IPS DF 4.7 (cell line): Measurements from ENCODE around the gene MIA.
"Not testable (repeated sequence)": the region's sequence is repeated elsewhere in the genome, so short reads cannot be mapped to it uniquely, and the experiment has no call there.

Source experiments
- DNase-seq: peaks from one replicate; pipeline ENCODE4 v3.0.0-alpha.2; 2013; ENCODE audit warnings: low spot score; ENCODE audit errors: extremely low read depth

The MIA gene

DNA sequence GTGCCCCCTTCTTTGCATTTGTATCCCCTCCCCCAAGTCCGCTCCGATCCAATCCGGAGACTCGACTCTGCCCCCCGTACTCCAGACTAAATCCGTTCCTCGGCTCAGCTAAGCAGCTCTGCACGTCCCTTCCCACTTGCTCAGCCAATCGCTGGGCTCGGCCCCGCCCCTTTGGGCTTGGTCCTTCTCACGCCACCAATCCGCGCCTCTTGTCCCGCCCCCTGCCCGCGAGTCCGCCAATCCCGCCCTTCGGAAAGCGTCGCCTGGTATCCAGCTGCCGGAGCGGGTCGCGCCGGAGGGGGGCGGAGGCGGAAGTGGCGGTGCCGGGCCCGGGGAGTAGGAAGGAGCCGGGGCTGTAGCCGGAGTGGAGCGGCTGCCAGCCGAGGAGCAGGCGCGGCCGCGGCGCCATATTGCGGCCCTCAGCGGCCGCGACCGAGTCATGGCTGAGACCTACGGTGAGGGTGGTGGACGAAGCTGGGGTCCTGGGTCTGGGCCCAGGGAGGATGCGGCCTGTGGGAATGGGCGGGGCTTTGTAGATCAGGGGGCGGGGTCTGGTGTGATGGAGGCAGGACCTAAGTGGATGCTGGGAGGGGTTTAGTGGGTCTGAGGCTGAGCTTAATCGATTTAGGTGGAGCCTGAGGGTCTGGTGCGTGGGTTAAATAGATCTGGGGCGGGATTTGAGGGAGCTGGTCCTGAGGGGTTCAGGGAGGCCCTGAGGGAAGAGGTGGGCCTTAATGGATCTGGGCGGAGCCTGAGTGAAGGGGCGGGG lies 2.8 kb downstream of the MIA start, which contains the start of gene RAB4B:
Gene RAB4B, plus strand, starts transcription at position 311 of the 769 bp plus-strand sequence. Its CDS starts 129 bp downstream, at position 440.
- DNase-seq, result peak; percentile 98

DNA sequence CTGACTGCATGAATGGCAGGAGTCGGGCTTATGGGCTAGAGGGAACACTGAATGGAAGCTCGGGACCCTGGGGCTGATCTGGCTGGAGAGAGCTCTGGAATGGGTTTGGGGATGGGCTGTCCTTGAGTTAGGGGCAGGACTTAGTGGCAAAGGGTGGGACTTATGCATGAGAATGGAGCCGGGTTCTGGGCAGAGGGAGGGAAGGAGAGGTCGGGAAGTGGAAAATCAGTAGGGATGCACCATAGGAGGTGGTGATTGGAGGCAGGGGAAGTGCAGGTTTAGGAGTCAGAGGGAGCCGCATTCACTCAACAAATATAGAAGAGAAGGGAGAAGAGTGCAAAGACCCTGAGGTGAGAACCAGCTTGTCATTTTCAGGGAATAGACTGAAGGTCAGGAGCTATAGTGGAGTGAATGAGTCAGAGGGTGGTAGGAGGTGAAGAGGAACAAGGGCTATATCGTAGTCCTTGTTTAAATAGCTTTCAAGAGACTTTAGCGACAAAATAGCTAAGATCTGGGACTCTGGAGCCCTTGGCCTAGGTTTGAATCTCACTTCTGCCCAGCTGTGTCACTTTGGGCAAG lies 3.5 kb downstream of the MIA start:
- peak; percentile 94 for DNase-seq

DNA sequence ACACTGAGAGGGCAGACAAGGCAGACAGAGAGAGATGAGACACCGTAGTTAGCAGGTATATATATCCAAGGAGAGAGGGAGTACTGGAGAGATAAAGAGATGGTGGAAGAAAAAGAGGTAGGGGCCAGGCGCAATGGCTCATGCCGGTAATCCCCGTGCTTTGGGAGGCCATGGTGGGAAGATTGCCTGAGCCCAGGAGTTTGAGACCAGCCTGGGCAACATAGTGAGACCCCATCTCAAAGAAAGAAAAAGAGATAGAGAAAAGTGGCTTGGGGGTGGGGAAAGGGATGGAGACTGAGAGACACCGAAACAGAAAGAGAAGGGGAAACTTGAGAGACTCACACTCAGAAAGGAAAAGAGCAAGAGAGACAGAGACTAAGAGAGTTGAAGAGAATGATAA lies 5.3 kb downstream of the MIA start:
- no peak for DNase-seq

DNA sequence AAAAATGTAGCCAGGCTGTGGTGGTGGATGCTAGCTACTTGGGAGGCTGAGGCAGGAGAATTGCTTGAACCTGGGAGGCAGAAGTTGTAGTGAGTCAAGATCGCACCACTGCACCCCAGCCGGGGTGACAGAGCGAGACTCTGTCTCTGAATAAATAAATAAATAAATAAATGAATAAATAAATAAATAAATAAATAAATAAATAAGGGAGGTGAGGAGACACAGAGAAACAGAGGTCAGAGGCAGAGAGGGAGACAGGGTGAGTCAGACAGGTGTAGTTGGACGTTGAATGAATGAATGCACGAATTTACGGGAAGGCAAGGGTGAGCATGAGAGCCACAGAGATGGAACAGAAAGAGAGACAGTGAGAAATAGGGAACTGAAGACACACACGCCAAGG lies 5.8 kb downstream of the MIA start:
- no peak for DNase-seq

DNA sequence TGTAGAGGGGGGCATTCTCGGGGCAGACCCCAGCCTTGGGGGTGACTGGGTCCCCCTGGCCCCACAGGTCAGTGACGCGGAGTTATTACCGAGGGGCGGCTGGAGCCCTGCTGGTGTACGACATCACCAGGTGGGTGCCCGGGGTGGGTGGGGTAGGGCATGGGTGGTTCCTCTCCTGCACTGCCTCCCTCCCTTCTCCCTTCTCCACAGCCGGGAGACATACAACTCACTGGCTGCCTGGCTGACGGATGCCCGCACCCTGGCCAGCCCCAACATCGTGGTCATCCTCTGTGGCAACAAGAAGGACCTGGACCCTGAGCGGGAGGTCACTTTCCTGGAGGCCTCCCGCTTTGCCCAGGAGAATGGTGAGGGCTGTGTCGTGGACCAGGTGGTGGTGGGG lies 8.4 kb downstream of the MIA start:
- DNase-seq, result no peak

DNA sequence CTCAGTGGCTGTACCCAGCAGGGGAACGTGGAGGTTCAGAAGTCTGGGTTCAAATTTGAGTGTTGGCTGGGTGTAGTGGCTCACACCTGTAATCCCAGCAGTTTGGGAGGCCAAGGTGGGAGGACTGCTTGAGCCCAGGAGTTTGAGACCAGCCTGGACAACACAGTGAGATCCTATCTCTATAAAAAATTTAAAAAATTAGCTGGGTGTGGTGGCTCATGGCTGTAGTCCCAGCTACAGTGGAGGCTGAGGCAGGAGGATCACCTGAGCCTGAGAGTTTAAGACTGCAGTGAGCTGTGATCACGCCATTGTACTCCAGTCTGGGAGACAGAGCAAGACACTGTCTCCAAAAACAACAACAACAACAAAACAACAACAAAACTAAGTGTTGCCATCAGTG lies 8.8 kb downstream of the MIA start:
- DNase-seq, result not testable (repeated sequence)

DNA sequence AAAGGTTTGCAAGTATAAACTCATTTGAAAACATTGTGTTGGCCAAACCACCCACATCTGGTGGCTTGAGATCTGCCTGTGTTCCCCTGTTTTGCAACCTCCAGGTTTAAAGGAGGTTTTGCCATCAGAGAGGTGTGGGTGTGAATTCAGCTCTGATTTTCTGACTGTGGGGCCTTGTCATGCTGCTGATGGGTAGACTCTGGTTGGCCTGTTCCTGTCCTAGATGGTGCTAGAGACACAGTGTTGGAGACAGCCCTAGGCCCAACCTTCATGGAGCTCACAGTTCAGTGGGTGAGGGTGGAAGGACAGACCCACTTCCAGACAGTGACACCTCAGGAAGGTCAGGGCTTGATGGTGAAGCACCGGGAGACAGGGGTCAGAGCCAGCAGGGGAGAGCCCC lies 10.2 kb downstream of the MIA start:
- no peak for DNase-seq

DNA sequence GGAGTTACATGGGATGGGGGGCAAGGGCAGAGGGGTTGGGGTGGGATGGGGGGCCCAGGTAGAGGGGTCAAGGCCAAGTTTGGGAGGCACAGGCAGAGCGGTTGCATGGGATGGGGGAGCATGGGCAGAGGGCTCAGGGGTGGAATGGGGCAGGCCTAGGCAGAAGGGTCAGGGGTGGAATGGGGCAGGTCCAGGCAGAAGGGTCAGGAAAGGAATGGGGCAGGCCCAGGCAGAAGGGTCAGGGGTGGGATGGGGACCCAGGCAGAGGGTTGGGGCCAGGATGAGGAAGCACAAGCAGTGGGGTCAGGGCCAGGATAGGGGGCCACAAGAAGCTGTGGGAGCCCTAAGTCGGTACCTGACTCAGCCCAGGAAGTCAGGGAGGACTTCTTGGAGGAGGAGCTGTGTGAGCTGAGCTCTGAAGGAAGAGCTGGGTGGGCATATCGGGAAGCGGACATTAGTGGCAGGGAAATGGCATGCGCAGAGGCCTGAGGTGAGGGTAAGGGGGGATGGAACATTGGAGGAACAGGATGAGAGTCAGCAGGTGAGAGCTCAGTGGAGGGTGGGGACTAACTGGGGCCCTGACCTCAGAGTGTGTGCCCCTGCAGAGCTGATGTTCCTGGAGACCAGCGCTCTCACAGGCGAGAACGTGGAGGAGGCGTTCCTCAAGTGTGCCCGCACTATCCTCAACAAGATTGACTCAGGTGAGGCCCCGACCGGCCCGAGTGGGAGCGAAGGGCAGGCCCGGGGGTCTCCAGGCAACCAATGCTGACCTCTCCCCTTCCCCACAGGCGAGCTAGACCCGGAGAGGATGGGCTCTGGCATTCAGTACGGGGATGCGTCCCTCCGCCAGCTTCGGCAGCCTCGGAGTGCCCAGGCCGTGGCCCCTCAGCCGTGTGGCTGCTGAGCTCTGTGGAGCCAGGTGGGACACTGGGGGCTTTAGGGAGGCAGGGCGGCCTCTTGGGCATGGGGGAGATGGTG lies 11.0 kb downstream of the MIA start:
- no peak for DNase-seq

DNA sequence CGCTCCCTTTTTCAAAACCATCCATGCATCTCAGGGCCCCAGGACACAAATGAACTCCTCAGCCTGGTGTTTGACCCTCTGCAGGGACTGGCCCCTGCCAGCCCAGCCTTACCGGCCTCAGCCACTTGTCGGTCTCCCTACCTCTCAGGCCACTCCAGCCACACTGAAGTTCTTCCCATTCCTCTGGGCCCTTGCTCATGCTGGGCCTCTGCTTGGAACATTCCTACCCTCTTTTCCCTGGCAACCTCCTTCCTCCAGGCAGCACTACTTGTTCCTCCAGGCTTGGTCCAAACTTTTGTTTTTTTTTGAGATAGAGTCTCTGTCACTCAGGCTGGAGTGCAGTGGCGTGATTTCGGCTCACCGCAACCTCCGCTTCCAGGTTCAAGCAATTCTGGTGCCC lies 16.0 kb downstream of the MIA start:
- no peak for DNase-seq

DNA sequence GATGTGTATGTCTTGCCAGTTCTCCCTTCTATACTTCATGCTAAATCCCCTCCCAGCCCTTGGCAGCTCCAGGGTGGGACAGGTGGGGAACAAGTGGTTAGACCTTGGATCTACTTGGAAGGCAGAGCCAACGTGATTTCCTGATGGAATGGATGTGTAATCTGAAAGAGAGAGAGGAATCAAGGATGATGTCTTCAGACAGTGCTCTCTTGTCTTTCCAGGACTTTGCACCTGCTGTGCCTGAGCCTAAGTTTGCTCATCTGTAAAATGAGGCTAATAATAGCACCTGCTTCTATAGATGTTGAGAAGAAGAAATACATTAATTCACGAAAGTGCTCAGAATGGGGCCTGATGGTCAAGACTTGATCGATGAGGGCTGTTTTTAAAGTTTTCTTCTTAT lies 16.7 kb downstream of the MIA start:
- no peak for DNase-seq

DNA sequence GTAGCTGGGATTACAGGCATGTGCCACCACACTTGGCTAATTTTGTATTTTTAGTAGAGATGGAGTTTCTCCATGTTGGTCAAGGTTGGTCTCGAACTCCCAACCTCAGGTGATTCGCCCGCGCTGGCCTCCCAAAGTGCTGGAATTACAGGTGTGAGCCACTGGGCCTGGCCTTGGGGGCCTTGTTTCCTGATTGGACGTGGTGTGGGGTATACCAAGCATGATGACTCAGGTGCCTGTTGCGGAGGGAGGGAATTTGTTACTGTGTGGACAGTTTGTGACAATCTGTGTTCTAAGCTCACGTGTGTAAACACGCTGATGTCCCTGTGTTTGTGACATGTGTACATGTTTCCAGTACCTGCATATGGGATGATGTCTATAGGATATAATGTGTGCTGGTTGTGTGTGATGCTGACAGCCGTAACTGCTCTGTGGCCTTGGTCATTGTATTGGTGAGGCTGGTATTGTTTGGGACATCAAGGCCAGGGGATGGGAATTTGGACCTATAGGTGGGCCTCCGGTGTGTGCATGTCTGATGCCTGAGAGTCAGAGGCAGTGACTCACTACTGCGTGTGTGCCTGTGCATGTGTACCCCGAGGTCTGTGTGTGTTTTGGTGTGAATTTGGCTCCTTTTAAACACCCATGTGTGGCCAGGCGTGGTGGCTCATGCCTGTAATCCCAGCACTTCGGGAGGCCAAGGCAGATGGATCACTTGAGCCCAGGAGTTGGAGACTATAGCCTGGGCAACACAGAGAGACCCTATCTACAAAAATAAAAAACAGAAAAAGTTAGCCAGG lies 22.0 kb downstream of the MIA start:
- no peak for DNase-seq

DNA sequence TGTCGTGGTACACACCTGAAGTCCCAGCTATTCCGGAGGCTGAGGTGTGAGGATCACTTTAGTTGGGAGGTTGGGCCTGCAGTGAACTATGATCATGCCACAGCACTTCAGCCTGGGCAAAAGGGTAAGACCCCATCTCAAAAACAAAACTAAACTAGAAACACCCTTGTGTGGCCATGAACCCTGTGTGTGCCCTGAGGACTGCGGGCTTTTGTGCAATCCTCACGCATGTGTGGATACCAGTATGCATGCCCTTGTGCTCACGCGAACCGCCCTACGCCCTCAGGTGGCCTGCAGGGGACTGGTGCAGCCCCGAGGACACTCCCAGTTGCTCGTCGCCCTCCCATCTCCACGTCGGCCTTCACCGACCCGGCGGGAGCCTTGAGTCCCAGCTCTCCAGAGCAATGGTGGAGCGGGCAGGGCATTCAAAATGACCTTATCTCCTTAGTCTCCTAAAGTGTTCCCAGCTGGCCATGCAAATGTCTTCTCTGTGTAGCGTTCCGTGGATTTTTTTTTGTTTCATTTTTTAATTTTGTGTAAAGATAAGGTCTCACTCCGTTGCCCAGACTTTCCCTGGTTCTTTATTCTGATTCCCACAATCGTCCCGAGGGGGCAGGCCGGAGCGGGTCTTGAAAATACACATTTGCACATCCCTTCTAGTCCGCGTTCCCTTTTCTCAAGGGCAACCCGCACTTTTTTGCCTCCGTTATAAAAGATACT lies 22.8 kb downstream of the MIA start:
- no peak for DNase-seq

DNA sequence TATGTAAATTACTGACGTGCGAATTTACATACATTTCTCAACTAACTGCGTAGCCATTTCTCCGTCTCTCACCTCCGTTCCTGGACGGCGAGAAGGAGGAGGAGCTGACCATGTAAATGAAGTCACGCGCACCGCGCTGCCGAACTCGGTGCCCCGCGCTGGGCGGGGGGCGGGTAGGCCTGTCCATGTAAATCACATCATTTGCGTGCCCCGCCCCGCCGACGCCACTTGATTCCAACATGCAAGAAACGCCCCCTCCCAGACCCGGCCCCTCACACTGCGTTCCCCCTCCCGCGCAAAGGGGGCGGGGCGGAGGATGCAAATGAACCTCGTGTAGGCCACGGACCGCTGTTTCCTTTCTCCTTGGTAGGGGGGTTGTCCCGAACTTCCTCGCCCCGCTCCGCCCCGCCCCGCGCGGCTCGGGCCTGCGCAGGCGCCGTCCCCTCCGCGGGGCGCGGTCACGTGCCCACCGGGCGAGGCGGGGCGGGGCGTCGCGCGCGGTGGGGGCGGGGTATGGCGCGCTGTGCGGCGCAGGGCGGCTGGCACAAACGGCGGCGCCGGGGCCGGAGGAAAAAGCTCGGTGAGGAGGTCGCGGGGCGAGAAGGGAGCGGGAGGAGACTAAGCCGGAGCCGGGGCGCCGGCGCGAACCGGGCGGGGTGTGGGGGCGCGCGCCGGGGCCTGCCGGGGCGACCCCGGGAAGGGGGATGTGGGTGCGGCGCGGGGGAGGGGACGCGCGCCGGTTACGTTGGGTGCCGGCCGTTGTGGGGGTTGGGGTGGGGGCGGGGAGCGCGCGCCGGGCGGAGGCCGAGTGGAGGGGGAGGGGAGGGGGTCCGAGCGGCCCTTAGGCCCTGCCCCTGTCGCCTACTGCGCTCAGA lies 23.6 kb downstream of the MIA start, which contains the start of gene EGLN2:
Gene EGLN2, plus strand, starts transcription at position 509 of the 875 bp plus-strand sequence. CDS start 1,382 bp downstream, outside the sequence.
- peak; percentile 93 for DNase-seq

DNA sequence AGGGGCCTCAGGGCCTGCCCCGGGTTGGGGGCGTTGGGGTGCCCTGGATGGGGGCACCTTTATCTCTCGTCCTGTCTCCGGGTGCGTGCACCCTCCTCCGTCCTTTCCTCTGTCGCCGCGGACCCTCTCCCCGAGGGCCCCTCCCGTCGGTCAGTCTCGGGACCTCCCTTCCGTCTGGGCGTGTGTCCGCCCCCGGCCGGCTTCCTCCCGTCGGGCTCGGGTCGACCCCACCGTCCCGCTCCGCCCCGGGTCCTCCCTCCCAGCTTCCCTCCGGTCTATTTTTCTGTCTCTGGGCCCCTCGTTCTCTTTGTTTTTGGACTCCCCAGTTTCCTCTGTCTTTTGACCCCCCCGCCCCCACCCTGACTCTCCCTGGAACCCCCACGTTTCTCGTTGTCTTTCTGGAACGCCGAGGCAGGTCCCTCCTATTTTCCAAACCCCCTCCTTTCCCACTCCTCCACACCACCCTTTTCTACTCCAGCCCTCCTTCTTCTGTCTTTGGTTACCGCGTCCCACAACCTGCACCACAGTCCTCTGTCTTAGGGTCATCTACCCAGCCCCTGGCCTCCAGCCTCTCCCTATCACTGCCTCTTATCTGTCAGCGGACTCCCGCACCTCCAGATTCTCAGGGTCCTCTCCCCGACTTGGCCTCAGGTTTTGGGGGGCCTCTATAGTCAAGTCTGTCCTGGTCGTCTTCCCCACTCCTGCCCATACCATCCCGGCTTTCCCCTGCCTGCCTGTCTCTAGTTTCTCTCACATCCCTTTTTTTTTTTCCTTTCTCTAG lies 24.4 kb downstream of the MIA start:
- no peak for DNase-seq

DNA sequence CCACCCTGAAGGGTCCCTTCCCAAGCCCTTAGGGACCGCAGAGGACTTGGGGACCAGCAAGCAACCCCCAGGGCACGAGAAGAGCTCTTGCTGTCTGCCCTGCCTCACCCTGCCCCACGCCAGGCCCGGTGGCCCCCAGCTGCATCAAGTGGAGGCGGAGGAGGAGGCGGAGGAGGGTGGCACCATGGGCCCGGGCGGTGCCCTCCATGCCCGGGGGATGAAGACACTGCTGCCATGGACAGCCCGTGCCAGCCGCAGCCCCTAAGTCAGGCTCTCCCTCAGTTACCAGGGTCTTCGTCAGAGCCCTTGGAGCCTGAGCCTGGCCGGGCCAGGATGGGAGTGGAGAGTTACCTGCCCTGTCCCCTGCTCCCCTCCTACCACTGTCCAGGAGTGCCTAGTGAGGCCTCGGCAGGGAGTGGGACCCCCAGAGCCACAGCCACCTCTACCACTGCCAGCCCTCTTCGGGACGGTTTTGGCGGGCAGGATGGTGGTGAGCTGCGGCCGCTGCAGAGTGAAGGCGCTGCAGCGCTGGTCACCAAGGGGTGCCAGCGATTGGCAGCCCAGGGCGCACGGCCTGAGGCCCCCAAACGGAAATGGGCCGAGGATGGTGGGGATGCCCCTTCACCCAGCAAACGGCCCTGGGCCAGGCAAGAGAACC lies 25.1 kb downstream of the MIA start:
- DNase-seq, result no peak

DNA sequence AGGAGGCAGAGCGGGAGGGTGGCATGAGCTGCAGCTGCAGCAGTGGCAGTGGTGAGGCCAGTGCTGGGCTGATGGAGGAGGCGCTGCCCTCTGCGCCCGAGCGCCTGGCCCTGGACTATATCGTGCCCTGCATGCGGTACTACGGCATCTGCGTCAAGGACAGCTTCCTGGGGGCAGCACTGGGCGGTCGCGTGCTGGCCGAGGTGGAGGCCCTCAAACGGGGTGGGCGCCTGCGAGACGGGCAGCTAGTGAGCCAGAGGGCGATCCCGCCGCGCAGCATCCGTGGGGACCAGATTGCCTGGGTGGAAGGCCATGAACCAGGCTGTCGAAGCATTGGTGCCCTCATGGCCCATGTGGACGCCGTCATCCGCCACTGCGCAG lies 25.7 kb downstream of the MIA start:
- no peak for DNase-seq

DNA sequence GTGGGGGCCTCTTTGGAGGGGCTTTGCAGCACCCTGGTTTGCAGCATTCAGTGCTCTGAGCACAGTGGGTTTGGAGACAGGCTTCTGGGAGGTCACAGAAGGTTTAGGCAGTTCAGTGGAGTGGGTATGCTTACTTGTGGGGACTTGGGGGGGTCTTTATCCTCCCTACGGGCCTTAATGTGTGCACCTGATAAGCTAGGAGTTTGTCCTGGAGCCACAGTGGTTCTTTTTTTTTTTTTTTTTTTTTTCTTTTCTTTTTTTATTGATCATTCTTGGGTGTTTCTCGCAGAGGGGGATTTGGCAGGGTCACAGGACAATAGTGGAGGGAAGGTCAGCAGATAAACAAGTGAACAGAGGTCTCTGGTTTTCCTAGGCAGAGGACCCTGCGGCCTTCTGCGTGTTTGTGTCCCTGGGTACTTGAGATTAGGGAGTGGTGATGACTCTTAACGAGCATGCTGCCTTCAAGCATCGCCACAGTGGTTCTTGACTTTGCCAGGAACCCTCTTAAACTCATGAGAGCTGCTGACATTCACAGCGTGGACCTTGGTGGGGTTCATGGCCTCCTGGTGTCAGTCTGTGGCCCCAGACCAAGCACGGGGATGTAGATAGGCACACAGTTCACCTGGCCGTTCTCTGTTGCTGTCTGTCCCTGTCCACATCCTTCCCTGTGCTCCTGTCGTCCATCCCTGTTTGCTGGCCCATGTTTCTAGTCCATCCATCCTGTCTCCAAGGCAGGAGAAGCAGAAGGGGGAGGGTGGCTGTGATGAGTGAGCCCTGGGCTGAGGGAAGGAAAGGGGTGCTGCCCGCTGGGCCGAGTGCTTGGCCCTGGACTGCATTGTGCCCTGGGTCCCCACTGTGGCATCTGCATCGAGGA lies 26.3 kb downstream of the MIA start:
- DNase-seq, result no peak
